ENCODE results near the gene HNMT.

HNMT gene

GRCh38 chr2:137944714-137945113, 19.6 kb upstream of the HNMT start:
- ChIA-PET CTCF (no interaction called here), POLR2A (ENCODE audit: low non-redundant PET) (no interaction called here)
- no peak for DNase-seq (ENCODE audit: low spot score)
- no peak for TF ChIP-seq CTCF (conservative IDR thresholded peaks at IDR 0.05; ENCODE audit: low read depth)
- no peak overlapping the region for H3K27ac ChIP-seq

- POLR2A ChIA-PET (ENCODE audit: low non-redundant PET), result no interaction called here
- no peak overlapping the region for H3K27ac ChIP-seq
- TF ChIP-seq CTCF (conservative IDR thresholded peaks at IDR 0.05; ENCODE audit: low read depth), result no peak
- CTCF ChIA-PET, result no interaction called here
- DNase-seq (ENCODE audit: low spot score), result no peak
These were observed 19.0 kb upstream of the HNMT start for GRCh38 chr2:137945229-137945628.

DNA sequence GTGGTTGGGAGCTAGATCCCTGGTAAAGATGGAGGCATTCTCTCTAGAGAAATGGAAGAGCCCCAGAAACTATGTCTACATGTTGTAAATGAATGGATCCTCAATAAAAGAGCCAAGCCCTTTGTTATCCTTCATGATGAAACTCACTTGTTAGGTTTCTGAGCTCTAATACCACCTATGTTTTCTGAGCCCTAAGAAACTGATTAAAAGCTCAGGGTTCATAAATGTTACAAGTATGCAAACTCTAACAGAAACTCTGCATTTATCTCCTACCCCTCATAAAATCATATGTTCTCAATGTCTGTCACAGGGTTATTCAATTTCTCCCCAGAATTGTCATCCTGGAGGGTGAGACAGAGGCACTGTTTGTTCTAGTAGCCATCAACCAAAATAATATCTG, 18.0 kb upstream of the HNMT start:
- CTCF ChIA-PET, result interaction anchor here (0.5 kb wide), 1 partner anchor 250 kb away, joined by 3 read pairs; no protein-coding TSS in a partner anchor
- no peak for DNase-seq (ENCODE audit: low spot score)
- POLR2A ChIA-PET (ENCODE audit: low non-redundant PET), result no interaction called here
- no peak for TF ChIP-seq CTCF (conservative IDR thresholded peaks at IDR 0.05; ENCODE audit: low read depth)
- no peak overlapping the region for H3K27ac ChIP-seq

- POLR2A ChIA-PET (ENCODE audit: low non-redundant PET), result no interaction called here
- no peak for DNase-seq (ENCODE audit: low spot score)
- TF ChIP-seq CTCF (conservative IDR thresholded peaks at IDR 0.05; ENCODE audit: low read depth), result no peak
- CTCF ChIA-PET, result interaction anchor here (0.6 kb wide), 2 partner anchors 328 to 847 kb away, joined by 3 to 4 read pairs; no protein-coding TSS in a partner anchor
- H3K27ac ChIP-seq, result no peak overlapping the region
These were observed 17.1 kb upstream of the HNMT start for GRCh38 chr2:137947032-137947727.

DNA sequence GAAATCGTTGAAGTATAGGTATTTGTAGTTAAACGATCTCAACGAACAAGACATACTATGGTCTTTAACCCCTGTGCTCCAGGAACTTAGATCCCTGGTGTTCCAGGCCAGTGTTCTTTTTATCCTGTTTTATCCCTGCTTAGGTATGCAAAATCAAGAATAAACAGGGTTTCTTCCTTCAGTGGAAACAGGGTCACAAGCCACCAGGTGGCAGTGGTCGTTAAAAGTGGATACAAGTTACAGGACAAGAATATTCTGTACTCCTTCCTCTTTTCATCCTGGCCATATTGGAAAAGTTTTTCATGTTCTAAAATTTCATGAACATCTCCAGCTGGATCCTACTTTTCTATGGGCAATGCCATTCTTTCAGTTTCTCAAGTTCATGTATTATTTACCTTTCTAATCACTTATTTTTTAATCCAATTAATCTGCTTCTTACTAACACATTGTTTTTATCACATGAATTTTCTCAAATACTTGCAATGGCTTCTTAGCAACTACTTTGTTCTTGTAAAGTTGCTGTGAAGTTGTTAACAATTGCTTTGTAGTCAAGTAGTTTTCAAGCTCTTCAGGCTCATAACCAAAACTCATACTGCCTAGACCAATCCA, 16.4 kb upstream of the HNMT start:
- TF ChIP-seq CTCF (conservative IDR thresholded peaks at IDR 0.05; ENCODE audit: low read depth), result peak; percentile 46
- ChIA-PET POLR2A (ENCODE audit: low non-redundant PET) (no interaction called here), CTCF (interaction anchor here (0.5 to 1.0 kb wide), 5 partner anchors 26 to 1832 kb away, joined by 3 to 4 read pairs (median 4); no protein-coding TSS in a partner anchor)
- H3K27ac ChIP-seq, result no peak overlapping the region
- DNase-seq (ENCODE audit: low spot score), result peak; percentile 59

DNA sequence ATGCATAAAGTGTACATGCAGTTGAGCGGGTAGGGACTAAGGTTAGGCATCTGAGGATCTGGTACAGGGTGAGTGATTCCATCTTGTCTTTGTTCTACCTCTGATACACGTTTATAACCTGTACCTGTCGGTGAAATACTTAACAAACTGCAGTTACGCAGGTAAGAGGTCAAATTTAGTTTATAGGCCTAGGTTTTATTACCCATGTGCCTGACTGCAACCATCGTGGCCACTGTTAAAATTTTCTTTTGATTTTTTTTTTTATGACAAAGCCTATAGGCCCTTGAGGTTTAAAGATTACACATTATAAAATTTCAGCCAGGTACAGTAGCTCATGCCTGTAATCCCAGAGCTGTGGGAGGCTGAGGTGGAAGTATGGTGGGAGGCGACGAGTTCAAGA, 15.4 kb upstream of the HNMT start:
- no peak overlapping the region for H3K27ac ChIP-seq
- CTCF ChIA-PET, result interaction anchor here (0.5 kb wide), 1 partner anchor 427 kb away, joined by 4 read pairs; no protein-coding TSS in a partner anchor
- TF ChIP-seq CTCF (conservative IDR thresholded peaks at IDR 0.05; ENCODE audit: low read depth), result no peak
- POLR2A ChIA-PET (ENCODE audit: low non-redundant PET), result no interaction called here
- DNase-seq (ENCODE audit: low spot score), result no peak
